ENCODE results near the gene PIGU. TPM values are rescaled to one million over a fixed set of nuclear protein-coding genes. Genes with fewer than 3 reads are reported as not detected.

The PIGU gene
- total RNA-seq, 4 donors from 2014 or later: 12.8 to 14.1 (median 13.7) TPM

DNA sequence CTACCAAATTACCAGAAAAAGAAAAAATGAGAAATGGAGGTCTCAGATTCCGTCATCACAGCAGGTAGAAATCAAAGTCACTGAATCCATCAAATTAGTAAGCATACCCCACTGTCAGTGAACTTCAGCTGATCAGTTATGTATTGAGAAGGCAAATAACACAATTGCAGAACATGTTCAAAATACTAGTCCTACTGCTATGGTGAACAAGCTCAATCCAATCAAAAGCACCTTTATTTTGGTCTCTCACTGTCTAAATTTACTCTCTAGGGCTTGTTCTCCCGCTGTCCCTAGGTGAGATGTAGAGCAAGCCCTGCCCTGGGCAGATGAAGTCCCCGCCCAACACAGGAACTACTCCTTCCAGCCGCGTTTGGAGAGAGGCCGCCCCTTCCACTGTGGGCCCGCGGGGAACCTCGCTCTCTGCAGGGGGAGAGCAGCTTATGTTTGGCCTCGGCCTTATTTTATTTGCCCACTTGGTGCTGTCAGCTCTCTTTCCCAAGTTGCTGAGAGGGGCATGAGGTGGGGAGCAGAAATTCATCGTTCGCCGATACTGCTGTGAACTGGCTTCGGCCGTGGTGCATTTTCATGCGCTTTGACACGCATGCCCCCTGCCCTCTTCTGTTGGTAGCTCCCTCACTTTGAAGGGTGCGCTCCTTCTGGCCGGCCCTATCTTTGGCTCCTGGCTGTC is 132.6 kb downstream of the PIGU start:
- ATAC-seq: no peak
- Histone ChIP-seq H3K27ac (no peak overlapping the region), H3K4me1 (no peaks in the 10 kb centered on the region), H3K27me3 (no peaks in the 10 kb centered on the region), H3K9me3 (no peaks in the 10 kb centered on the region), H3K4me3 (no peak overlapping the region), H3K36me3 (peaks cover 0 to 15% of the 10 kb centered on the region in 2 donors)
- TF ChIP-seq, protein P1, sequence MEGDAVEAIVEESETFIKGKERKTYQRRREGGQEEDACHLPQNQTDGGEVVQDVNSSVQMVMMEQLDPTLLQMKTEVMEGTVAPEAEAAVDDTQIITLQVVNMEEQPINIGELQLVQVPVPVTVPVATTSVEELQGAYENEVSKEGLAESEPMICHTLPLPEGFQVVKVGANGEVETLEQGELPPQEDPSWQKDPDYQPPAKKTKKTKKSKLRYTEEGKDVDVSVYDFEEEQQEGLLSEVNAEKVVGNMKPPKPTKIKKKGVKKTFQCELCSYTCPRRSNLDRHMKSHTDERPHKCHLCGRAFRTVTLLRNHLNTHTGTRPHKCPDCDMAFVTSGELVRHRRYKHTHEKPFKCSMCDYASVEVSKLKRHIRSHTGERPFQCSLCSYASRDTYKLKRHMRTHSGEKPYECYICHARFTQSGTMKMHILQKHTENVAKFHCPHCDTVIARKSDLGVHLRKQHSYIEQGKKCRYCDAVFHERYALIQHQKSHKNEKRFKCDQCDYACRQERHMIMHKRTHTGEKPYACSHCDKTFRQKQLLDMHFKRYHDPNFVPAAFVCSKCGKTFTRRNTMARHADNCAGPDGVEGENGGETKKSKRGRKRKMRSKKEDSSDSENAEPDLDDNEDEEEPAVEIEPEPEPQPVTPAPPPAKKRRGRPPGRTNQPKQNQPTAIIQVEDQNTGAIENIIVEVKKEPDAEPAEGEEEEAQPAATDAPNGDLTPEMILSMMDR (IDR thresholded peaks at IDR 0.05 in 4 of 5, conservative IDR thresholded peaks at IDR 0.05 in 1 of 5): no peak
- no peak for TF ChIP-seq POLR2A (IDR thresholded peaks at IDR 0.05)
- intact Hi-C loops (cut with DNase I; ENCODE audit: low total_unique reads): no loop called here
- no peak for DNase-seq
- in situ Hi-C loops (cut with MboI; ENCODE audit: low sequenced_read_pairs in 4 of 4): loop anchor here in 1 of 4 donors (25.0 kb wide), 1 partner anchor 168 kb away; the partner anchor contains the start of gene TP53INP2

DNA sequence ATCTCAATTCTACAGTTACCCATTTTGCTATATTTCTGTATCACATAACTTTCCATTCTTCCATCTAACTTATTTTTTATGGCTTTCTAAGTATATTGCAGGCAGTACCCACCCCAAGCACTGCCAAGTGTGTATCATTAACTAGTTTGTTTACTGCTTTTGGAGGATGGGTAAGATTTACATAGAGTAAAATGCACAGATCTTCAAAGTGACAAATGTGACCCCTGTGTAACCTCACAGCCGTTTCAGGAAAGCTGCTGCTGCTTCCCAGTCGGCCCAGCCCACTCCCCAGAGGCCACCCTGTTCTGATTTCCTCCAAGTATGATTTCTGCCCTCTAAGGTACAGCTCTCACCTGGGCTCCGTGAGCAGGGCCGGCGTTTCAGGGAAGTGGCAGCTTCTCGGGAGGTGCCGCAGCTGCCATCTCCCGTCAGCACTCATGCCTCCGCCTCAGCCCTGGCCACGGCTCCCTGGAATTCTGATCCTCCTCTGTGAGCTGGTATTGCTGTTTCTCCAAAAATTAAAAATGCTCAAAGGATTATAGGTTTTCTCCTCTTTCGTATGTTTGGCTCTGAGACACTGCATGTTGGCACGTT is 133.3 kb downstream of the PIGU start:
- TF ChIP-seq, protein P1 (IDR thresholded peaks at IDR 0.05 in 4 of 5, conservative IDR thresholded peaks at IDR 0.05 in 1 of 5): no peak
- no peak for TF ChIP-seq POLR2A (IDR thresholded peaks at IDR 0.05)
- no peak overlapping the region for H3K4me3 ChIP-seq
- H3K4me1 ChIP-seq: peaks cover 0 to 3% of the 10 kb centered on the region in 2 donors
- no peak overlapping the region for H3K27ac ChIP-seq
- no peak for ATAC-seq
- no peaks in the 10 kb centered on the region for H3K9me3 ChIP-seq
- intact Hi-C loops (cut with DNase I; ENCODE audit: low total_unique reads) (no loop called here), in situ Hi-C loops (cut with MboI; ENCODE audit: low sequenced_read_pairs in 4 of 4) (loop anchor here in 1 of 4 donors (25.0 kb wide), 1 partner anchor 169 kb away; the partner anchor contains the start of gene TP53INP2)
- no peak for DNase-seq
- peaks cover 0 to 15% of the 10 kb centered on the region in 2 donors for H3K36me3 ChIP-seq
- H3K27me3 ChIP-seq: no peaks in the 10 kb centered on the region

DNA sequence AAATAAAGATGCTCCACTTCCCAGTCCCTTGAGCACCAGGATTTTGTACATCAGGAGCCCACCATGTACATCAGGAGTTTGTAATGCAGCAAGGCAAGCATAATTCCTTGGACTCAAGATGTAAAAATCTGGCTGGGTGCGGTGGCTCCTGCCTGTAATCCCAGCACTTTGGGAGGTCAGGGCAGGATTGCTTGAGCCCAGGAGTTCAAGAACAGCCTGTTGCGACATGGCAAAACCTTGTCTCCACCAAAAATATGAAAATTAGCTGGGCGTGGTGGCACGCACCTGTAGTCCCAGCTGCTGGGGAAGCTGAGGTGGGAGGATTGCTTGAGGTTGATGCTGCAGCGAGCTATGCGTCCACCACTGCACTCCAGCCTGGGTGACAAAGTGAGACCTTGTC is 134.5 kb downstream of the PIGU start:
- no peak for ATAC-seq
- no peak for DNase-seq
- in situ Hi-C loops (cut with MboI; ENCODE audit: low sequenced_read_pairs in 4 of 4): loop anchor here in 1 of 4 donors (25.0 kb wide), 1 partner anchor 170 kb away; the partner anchor contains the start of gene TP53INP2
- Histone ChIP-seq H3K9me3 (no peaks in the 10 kb centered on the region), H3K27me3 (no peaks in the 10 kb centered on the region), H3K4me3 (no peak overlapping the region), H3K4me1 (peaks cover 0 to 7% of the 10 kb centered on the region in 2 donors), H3K36me3 (peaks cover 0 to 17% of the 10 kb centered on the region in 2 donors), H3K27ac (no peak overlapping the region)
- TF ChIP-seq POLR2A (IDR thresholded peaks at IDR 0.05): no peak
- TF ChIP-seq, protein P1 (IDR thresholded peaks at IDR 0.05 in 4 of 5, conservative IDR thresholded peaks at IDR 0.05 in 1 of 5): no peak
- intact Hi-C loops (cut with DNase I; ENCODE audit: low total_unique reads): no loop called here

DNA sequence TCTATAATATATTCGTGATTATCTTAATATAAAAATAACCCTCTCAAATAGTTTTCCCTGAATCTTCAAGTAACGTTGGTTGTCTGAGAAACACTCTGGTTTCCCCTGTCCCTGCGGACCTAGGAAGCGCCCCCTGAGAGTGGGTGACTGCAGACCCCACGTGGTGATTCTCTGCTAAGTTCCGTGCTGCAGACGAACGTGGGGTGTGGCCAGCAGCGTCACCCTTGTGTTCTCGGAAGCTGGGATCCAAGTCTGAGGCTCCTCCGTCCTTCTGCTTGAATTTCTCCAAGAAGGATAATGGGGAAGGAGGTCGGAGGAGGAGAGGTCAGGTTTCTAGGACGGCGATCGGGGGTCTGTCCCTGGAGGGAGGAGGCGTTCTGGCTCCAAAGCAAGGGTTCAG is 135.0 kb downstream of the PIGU start:
- DNase-seq (no peak), ATAC-seq (no peak)
- no peaks in the 10 kb centered on the region for H3K27me3 ChIP-seq
- in situ Hi-C loops (cut with MboI; ENCODE audit: low sequenced_read_pairs in 4 of 4): loop anchor here in 1 of 4 donors (25.0 kb wide), 1 partner anchor 170 kb away; the partner anchor contains the start of gene TP53INP2
- H3K36me3 ChIP-seq: peaks cover 0 to 22% of the 10 kb centered on the region in 2 donors
- H3K4me1 ChIP-seq: peaks cover 0 to 7% of the 10 kb centered on the region in 2 donors
- intact Hi-C loops (cut with DNase I; ENCODE audit: low total_unique reads): no loop called here
- no peak for TF ChIP-seq POLR2A (IDR thresholded peaks at IDR 0.05)
- TF ChIP-seq, protein P1 (IDR thresholded peaks at IDR 0.05 in 4 of 5, conservative IDR thresholded peaks at IDR 0.05 in 1 of 5): no peak
- no peak overlapping the region for H3K4me3 ChIP-seq
- H3K9me3 ChIP-seq: no peaks in the 10 kb centered on the region
- H3K27ac ChIP-seq: no peak overlapping the region

All from gastrocnemius medialis (tissue), 4 donors.